Lower leg skin (tissue), 3 donors: ENCODE measurements around the gene PARP11.

ENCODE experiments used
- POLR2A ChIP-seq, 2 donors: fragments of 450-650 bp; IDR thresholded peaks; one replicate each; pipeline ENCODE4 v1.6.1; 2016 to 2017; ENCODE audit warnings: antibody characterized with exemption in 2 of 2, mild to moderate bottlenecking in 1 of 2, moderate library complexity in 1 of 2
- TF ChIP-seq, protein P1 (sequence below), 3 donors: fragments of 450-650 bp; IDR thresholded peaks; one replicate each; pipeline ENCODE4 v1.5.1; 2016; ENCODE audit warnings: antibody characterized with exemption in 3 of 3, mild to moderate bottlenecking in 3 of 3, moderate library complexity in 2 of 3

DNA sequence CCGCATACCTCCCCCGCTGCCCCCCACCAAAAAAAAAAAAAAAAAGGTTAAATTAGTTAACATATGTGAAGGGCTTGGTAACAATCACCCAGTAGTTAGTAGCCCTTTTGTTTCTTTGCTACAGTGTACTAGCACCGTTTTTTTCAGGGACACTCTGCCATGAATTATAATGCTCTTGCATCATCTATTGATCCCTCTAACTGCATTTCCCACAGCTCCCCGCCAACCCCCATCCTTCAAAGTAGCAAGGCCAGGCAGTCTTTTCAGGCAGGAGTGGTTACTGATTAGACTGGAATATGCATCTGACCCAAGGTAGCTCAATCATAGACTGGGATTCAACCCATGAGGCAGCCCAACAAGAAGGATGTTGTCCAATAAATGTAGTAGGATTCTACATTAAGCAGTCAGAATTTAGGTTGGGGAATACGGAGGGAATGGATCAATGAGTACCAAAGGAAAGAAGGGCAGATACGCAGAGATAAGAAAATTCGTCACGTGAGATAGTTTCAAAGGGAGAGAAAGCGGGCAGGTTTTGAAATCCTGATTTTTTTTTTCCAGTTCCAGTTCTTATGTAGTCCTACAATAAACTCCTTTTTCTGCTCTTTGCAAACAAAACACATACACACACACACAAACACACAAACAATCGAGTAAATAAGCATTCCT is 80.4 kb downstream of the PARP11 start:
- TF ChIP-seq, protein P1, sequence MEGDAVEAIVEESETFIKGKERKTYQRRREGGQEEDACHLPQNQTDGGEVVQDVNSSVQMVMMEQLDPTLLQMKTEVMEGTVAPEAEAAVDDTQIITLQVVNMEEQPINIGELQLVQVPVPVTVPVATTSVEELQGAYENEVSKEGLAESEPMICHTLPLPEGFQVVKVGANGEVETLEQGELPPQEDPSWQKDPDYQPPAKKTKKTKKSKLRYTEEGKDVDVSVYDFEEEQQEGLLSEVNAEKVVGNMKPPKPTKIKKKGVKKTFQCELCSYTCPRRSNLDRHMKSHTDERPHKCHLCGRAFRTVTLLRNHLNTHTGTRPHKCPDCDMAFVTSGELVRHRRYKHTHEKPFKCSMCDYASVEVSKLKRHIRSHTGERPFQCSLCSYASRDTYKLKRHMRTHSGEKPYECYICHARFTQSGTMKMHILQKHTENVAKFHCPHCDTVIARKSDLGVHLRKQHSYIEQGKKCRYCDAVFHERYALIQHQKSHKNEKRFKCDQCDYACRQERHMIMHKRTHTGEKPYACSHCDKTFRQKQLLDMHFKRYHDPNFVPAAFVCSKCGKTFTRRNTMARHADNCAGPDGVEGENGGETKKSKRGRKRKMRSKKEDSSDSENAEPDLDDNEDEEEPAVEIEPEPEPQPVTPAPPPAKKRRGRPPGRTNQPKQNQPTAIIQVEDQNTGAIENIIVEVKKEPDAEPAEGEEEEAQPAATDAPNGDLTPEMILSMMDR (IDR thresholded peaks at IDR 0.05), result no peak
- no peak for TF ChIP-seq POLR2A (IDR thresholded peaks at IDR 0.05)
